NCI-H446 treated with DMSO at 0.1 percent for 48 hours (cell line): Measurements from ENCODE around the gene CADM2.
"Not testable (repeated sequence)": the region's sequence is repeated elsewhere in the genome, so short reads cannot be mapped to it uniquely, and the experiment has no call there.

Source experiments
- DNase-seq: peaks from one replicate; lab custom pipeline; 2025; lab: John Stamatoyannopoulos, UW

The CADM2 gene

GRCh38 chr3:85670634-85671205, 711.9 kb downstream of the CADM2 start:
- no peak for DNase-seq

DNA sequence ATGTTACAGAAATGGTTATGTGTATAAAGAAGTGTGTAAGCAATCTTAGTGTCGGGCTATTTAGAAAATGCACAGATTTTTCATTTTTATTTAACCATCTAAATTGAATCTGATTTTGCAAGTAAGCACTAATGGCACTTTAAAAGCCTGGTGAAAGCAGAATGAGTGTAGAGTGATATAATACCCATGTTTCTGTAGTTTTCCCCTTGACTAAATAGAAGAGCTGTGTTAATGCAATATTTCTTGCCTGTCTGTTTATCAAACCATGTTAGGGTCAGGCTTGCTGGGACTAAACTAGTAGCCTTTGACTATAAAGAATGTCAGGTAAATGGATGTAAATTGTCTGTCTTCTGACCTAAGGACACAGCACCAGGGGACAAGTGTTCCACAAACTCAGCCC, 714.0 kb downstream of the CADM2 start:
- DNase-seq = no peak

DNA sequence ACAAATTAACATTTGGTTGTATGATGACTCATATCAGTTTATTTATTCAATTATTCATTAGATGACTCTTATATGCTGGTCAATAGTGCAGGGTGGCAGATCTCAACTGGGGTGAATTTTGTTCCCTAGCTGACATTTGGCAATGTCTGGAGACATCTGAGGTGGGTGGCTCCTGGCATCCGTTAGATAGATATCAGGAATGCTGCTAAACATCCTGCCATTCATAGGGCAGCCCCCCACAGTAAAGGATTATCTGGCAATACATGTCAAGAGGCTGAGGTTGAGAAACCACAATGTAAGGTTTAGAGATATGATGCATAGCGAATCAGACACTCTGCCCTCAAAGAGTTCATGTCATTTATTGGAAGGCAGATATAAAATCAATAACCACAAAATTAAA, 719.9 kb downstream of the CADM2 start:
- no peak for DNase-seq

DNA sequence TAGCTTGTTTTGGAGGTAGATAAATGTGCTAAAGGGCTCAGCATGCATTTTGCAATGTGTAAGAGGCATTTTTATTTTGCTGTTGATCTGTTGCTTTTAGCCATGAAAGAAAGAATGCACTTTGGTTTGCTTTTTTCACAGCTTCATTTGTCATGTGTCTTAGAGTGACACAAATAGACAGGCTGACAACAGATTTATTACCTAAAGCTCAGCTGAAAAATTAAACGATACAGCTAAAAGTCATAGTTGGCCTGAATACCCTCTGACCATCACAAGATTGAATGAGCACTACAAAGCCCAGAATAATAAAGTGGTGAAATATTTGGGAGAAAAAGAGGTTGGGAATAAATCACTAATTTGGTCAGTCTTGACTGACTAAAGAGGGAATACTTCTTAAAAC, 723.1 kb downstream of the CADM2 start:
- no peak for DNase-seq

- no peak for DNase-seq
Observed at GRCh38 chr3:85691196-85691595, 732.4 kb downstream of the CADM2 start.

DNA sequence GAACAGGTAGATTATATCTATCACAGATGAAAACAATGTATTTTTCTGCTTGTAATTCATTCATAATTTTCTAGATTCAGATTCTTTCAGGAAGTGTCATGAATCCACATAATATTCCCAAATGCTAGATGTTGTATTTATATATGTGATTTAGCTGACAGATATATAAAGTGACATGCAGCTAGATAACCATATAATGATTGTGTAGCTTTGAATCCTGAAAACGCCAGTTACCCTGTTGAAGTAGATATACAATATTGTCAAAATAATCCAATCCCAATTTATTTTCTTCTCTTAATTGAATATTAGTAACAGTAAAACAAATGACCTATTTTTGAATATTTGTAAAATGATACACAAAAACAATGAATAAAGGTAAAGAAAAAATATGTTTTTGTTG, 738.4 kb downstream of the CADM2 start:
- DNase-seq = no peak

GRCh38 chr3:85706130-85706529, 747.3 kb downstream of the CADM2 start:
- no peak for DNase-seq

DNA sequence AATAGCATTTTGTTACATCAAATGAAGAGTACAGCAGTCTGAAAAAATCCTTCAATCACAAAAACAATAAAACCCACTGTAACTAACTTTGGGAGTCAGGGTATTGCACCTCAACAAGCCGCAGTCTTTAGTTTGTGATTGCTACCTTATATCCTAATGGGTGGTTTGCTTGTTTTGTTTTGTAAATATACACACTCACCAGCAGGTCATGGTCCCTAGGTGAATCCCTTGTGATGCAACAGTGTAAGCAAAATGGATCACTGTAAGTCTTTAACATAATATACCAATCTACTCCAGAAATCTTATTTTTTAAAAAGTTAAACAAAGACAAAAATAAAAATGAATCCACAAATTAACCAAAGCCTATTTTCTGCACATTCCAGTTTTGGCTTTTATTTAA, 749.5 kb downstream of the CADM2 start:
- DNase-seq = not testable (repeated sequence)

GRCh38 chr3:85709346-85709892, 750.6 kb downstream of the CADM2 start:
- no peak for DNase-seq

- no peak for DNase-seq
Observed at GRCh38 chr3:85710490-85710889, 751.7 kb downstream of the CADM2 start.

GRCh38 chr3:85721409-85722145, 762.8 kb downstream of the CADM2 start:
- DNase-seq = no peak

DNA sequence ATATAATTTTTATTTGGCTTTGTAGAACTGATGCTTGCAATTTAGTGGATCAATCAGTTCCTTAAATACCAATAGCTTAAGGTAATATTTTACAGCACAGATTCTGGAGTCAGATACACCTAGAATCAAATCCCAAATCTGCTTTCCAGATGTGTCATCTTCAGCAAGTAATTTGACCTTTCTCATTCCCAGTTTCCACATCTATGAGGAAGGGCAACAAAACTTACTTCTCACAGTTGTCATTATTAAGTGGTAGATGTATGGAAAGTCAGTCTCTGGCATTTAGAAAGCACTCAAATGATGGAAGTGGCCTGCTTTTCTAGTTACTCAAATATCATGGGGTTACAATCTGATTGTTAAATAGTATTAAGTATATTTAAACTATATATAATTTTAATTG, 767.0 kb downstream of the CADM2 start:
- DNase-seq = no peak

- DNase-seq = no peak
Observed at GRCh38 chr3:85726241-85726640, 767.5 kb downstream of the CADM2 start.

GRCh38 chr3:85737846-85738245, 779.1 kb downstream of the CADM2 start:
- no peak for DNase-seq

DNA sequence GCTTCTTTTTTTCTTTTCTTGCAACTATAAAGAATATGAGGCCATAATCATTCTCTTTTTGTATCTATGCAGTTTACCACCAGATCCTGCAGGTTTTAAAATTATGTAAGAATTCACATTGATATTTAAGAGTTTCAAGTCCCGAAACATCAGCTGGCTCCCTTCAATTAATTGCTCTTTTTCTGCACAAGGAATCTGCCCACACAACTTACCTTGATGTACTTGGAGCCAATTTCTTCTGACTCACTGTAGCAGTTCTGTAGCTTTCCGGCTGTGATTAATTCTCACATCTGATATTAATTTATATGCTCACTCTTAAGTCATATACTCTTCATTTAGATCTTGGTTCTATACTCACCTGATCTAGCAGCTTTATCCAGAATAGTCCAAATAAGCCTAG, 781.8 kb downstream of the CADM2 start:
- no peak for DNase-seq

DNA sequence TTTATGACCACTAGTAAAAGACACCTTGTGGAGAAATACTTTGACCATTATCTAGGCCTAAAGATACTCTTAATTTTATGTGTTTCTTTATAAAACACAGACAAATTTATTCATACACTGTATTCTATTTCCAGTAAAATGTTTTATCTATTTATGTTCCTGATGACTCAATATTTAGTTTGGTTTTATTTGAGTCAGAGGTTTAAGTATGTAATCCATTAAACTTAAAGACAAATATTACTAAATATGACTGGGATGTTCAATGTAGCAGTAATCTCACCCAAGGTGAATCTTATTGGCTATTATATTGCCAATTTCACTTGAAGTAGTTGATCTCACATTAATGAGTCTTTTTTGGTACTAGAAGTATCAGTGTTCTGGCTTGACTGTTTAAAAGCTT, 799.7 kb downstream of the CADM2 start:
- no peak for DNase-seq

- no peak for DNase-seq
Observed at GRCh38 chr3:85760342-85760741, 801.6 kb downstream of the CADM2 start.

- DNase-seq = no peak
Observed at GRCh38 chr3:85780806-85781205, 822.0 kb downstream of the CADM2 start.

DNA sequence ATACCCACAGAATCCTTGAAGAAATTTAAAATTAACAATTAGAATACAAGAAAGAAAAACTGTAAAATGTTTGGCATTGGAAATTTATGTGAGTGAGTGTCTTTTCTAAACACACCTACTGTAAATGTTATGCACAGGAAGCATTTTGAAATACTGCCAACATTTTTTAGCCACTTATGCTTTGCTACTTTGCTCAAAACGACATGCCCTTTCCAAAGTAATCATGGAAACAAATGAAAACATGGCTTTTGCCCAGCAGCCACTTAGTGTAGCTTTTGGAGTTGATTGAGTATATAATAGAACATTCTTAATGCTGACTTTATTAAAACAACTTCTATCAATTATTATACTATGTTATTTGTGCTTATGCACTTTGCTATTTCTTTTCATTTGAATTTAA, 823.0 kb downstream of the CADM2 start:
- DNase-seq = no peak

- peak; percentile 16 for DNase-seq
Observed at GRCh38 chr3:85783291-85783690, 824.5 kb downstream of the CADM2 start.

- DNase-seq = no peak
Observed at GRCh38 chr3:85785766-85786165, 827.0 kb downstream of the CADM2 start.

GRCh38 chr3:85790445-85791030, 831.7 kb downstream of the CADM2 start:
- DNase-seq = no peak

- DNase-seq = no peak
Observed at GRCh38 chr3:85796140-85796539, 837.4 kb downstream of the CADM2 start.
